Keratinocyte (primary cell): ENCODE data around the gene PTBP2.

Experiments
- CTCF ChIP-seq, 3 experiments: IDR thresholded peaks in 1 of 3; conservative IDR thresholded peaks in 1 of 3; optimal IDR thresholded peaks in 1 of 3; 2 replicates in 2 of 3; 3 replicates in 1 of 3; pipeline versions ENCODE3 to v1.5.1; 2011; ENCODE audit warnings: low read length in 3 of 3, mild to moderate bottlenecking in 3 of 3, moderate library complexity in 2 of 3, control low read depth in 1 of 3, inconsistent platforms in 1 of 3; ENCODE audit not compliant: insufficient read depth in 2 of 3; ENCODE audit errors: extremely low read depth in 1 of 3
- EZH2 ChIP-seq: IDR thresholded peaks from one replicate; pipeline ENCODE4 v1.6.1; 2012; ENCODE audit warnings: inconsistent platforms, mild to moderate bottlenecking, low read length, moderate library complexity

- TF ChIP-seq CTCF (optimal IDR thresholded peaks at IDR 0.05 in 1 of 3, IDR thresholded peaks at IDR 0.05 in 1 of 3, conservative IDR thresholded peaks at IDR 0.05 in 1 of 3; ENCODE audit: extremely low read depth in 1 of 3, insufficient read depth in 2 of 3, low read length in 3 of 3): no peak
- TF ChIP-seq EZH2: no peak
These were observed 19.8 kb downstream of the PTBP2 start for GRCh38 chr1:96741335-96741734.
